ENCODE data around the gene NR6A1.

- TF ChIP-seq, protein P1, sequence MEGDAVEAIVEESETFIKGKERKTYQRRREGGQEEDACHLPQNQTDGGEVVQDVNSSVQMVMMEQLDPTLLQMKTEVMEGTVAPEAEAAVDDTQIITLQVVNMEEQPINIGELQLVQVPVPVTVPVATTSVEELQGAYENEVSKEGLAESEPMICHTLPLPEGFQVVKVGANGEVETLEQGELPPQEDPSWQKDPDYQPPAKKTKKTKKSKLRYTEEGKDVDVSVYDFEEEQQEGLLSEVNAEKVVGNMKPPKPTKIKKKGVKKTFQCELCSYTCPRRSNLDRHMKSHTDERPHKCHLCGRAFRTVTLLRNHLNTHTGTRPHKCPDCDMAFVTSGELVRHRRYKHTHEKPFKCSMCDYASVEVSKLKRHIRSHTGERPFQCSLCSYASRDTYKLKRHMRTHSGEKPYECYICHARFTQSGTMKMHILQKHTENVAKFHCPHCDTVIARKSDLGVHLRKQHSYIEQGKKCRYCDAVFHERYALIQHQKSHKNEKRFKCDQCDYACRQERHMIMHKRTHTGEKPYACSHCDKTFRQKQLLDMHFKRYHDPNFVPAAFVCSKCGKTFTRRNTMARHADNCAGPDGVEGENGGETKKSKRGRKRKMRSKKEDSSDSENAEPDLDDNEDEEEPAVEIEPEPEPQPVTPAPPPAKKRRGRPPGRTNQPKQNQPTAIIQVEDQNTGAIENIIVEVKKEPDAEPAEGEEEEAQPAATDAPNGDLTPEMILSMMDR (conservative IDR thresholded peaks at IDR 0.05; ENCODE audit: low read length), result no peak
- TF ChIP-seq EZH2phosphoT487 (IDR thresholded peaks at IDR 0.05; ENCODE audit: borderline replicate concordance), result no peak
These were observed 240.0 kb downstream of the NR6A1 start for GRCh38 chr9:124531115-124531514.

All from Loucy (cell line).